ENCODE results near the gene EXOC4.

DNA sequence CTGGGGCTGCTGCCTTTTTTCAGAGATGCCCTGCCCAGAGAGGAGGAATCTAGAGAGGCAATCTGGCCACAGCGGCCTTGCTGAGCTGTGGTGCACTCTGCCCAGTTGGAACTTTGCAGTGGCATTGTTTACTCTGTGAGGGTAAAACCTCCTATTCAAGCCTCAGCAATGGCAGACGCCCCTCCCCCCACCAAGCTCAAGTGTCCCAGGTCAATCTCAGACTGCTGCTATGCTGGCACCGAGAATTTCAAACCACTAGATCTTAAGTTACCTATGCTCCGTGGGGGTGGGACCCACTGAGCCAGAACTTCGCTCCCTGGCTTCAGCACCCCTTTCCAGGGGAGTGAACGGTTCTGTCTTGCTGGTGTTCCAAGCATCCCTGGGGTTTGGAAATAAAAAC lies 77.2 kb downstream of the EXOC4 start:
- TF ChIP-seq CTCF (IDR thresholded peaks at IDR 0.05) (no peak), POLR2A (IDR thresholded peaks at IDR 0.05) (no peak)
